Panc1 (cell line): ENCODE data around the gene SLC19A3.

Source experiments
- CTCF ChIP-seq: fragments of 450-650 bp; IDR thresholded peaks from 2 replicates; pipeline ENCODE4 v1.5.1; 2017; ENCODE audit warnings: mild to moderate bottlenecking
- POLR2AphosphoS5 ChIP-seq: IDR thresholded peaks from 2 replicates; pipeline ENCODE4 v1.6.1; 2012; ENCODE audit warnings: mild to moderate bottlenecking, low read depth, low read length, moderate library complexity
- REST ChIP-seq, 2 experiments: IDR thresholded peaks; 2 replicates each; pipeline ENCODE4 v1.6.1; 2011 to 2012; ENCODE audit warnings: low read depth in 2 of 2, control low read depth in 1 of 2, low read length in 1 of 2, mild to moderate bottlenecking in 1 of 2, moderate library complexity in 1 of 2; ENCODE audit not compliant: insufficient read depth in 1 of 2
- SIN3A ChIP-seq: IDR thresholded peaks from 2 replicates; pipeline ENCODE4 v1.6.1; 2012; ENCODE audit warnings: low read depth, mild to moderate bottlenecking, low read length, moderate library complexity, borderline replicate concordance; ENCODE audit not compliant: insufficient read depth

DNA sequence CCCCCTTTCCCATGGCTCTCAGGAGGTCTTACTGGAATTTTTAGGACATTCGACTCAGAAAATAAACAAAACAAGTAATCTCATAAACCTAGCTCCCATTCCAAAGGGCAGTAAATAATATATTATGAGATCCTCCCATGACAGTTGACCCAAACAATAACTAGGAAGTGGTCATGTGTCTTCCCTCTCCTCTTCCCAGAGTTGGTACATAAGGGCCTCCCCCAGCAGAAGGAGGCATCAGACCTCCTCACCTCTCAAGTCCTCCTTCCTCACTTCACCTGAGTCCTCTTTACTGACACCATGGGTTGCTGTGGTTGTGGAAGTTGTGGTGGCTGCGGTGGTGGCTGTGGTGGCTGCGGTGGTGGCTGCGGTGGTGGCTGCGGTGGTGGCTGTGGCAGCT is 10.2 kb upstream of the SLC19A3 start, which contains the start of gene SCYGR7:
- TF ChIP-seq CTCF (no peak), SIN3A (no peak), REST (IDR thresholded peaks at IDR 0.05; ENCODE audit: insufficient read depth in 1 of 2, low read depth in 2 of 2, low read length in 1 of 2) (no peak), POLR2AphosphoS5 (no peak)
